22Rv1 (cell line): ENCODE results near the gene PROZ.

Source experiments
- H3K27ac ChIP-seq: fragments of 450-650 bp; 2 replicates; pipeline ENCODE4 v1.5.1; 2017
- ZFX ChIP-seq: fragments of 450-650 bp; IDR thresholded peaks from 2 replicates; pipeline ENCODE4 v1.6.1; 2017; ENCODE audit warnings: antibody characterized with exemption, borderline replicate concordance
- TF ChIP-seq, protein P1 (sequence below): fragments of 450-650 bp; IDR thresholded peaks from 2 replicates; pipeline ENCODE4 v1.5.1; 2017; ENCODE audit warnings: mild to moderate bottlenecking

Gene PROZ

DNA sequence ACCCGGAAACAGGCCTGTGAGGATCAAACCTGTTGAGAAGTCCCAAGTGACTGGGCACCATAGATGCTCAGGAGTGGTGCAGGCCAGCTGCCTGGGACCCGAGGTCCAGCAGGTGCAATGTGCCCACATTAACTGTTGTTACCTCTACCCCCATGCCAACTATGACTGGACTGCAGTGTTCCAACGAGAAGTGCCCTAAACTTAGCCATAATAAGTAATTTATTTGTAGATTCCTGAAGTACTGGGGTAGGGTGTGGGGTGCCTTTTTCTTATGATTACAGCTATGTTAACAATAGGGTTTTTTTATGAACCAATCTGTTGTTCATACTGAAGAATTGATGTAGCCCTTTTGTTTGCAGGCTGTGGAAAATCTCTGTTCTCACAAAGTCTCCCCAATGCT is 60.1 kb downstream of the PROZ start:
- TF ChIP-seq, protein P1, sequence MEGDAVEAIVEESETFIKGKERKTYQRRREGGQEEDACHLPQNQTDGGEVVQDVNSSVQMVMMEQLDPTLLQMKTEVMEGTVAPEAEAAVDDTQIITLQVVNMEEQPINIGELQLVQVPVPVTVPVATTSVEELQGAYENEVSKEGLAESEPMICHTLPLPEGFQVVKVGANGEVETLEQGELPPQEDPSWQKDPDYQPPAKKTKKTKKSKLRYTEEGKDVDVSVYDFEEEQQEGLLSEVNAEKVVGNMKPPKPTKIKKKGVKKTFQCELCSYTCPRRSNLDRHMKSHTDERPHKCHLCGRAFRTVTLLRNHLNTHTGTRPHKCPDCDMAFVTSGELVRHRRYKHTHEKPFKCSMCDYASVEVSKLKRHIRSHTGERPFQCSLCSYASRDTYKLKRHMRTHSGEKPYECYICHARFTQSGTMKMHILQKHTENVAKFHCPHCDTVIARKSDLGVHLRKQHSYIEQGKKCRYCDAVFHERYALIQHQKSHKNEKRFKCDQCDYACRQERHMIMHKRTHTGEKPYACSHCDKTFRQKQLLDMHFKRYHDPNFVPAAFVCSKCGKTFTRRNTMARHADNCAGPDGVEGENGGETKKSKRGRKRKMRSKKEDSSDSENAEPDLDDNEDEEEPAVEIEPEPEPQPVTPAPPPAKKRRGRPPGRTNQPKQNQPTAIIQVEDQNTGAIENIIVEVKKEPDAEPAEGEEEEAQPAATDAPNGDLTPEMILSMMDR = no peak
- no peak for TF ChIP-seq ZFX
- H3K27ac ChIP-seq = no peak overlapping the region

DNA sequence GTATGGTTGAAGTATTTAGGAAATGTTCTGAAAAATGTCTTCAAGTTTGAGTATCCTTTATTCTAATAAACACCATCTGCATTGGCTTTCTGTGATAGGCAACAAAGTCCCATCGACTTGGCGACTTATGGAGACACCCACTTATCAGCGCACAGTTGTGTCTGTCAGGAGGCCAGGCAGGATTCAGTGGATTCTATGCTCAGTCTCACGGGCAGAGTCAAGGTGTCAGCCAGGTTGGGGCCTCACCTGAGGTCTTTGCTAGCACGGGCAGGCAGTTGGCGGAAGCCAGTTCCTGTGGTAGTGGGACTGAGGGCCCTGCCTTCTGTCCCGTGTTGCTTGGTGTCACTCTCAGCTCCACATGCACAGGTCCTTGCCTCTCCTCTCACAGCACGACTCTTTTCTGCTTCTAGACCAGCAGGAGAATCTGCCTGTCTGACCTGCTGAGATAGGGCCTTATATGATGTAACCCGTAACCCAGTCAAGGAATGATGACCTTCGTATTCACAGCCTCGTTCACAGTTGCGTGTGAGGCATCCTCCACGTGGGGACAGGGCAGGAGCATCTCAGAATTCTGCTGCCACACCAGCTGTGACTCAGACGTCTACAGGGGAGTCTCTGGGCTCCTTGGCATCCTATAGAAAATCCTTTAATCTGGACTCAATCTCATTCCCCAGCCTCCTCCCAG is 61.0 kb downstream of the PROZ start:
- TF ChIP-seq ZFX = no peak
- TF ChIP-seq, protein P1 = no peak
- H3K27ac ChIP-seq = no peak overlapping the region

DNA sequence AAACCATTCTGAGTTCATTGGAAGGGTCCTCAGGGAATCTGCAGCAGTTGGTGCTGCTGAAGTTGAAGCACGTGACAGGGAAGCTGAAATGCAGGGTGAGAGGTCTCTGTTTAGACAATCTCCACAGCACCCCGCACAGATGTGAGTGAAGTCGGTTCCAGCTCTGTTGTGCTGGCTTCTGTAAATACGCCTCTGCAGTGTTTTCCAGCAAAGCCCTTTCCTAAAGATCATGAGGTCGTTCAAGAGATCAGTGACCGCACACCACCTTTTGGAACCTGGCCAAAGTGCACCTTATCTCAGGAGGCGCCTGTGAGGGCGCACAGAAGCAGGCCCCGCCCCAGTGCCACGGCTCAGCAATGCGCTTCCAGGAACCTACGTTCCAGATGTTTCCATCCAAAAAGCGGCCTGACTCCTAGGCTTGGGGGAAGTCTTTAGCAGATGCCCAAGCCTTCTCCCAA is 61.7 kb downstream of the PROZ start:
- TF ChIP-seq, protein P1 = no peak
- TF ChIP-seq ZFX = no peak
- H3K27ac ChIP-seq = no peak overlapping the region

DNA sequence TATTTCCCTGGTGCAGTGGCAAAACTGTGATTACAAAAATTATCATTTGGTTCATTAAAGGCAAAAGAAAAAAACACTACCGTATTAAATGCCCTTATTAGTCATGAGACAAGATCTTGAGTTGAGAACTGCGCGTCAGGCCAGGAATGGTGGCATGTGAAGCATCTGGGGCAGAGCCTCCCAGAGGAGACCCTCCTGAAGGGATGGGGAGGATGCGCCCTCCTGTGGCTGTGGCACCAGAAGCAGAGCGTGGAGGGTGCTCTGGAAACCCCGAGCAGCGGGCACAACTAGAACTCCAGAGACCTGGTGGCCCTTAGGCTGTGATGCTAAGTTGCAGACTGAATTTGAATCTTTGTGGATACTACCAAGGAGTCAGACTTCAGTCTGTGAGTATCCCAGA is 62.4 kb downstream of the PROZ start:
- no peak overlapping the region for H3K27ac ChIP-seq
- TF ChIP-seq, protein P1 = no peak
- no peak for TF ChIP-seq ZFX
